ENCODE data around the gene SPATA6L. TPM values are rescaled to one million over a fixed set of nuclear protein-coding genes. Genes with fewer than 3 reads are reported as not detected.

The SPATA6L gene
- polyA plus RNA-seq, 1 donor: 0.47 TPM

DNA sequence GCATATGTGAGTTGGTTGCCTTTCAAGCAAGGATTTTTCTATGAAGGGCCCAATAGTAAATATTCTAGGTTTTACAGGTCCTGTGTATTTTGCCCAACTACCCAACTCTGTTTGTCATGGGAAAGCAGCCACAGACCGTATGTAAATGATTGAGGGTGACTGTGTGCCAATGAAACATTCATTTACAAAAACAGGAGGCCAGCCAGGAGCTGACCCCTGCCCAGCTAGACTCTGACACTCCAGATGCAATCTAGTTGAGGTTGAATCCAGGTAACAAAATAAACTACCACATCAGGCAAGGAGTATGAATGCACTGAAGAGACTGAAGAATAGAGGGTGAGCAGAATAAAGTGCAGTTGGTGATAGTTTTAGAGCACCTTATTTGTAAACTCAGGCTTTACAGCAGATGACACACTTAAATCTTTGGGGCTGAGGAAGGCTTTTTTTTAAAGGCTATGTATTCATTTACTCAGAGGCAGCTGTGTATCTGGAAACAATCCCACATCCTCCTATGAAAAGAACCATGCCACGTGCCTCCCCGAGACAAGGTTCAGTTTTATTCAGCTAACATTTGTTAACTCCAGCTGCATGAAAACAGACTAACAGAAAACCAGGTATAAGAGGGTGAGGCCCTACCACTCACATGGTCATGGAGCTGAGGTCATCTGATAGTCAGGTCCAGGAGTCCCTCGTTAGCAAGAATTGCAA lies 115.3 kb downstream of the SPATA6L start:
- no peak for DNase-seq (ENCODE audit: low read depth)

DNA sequence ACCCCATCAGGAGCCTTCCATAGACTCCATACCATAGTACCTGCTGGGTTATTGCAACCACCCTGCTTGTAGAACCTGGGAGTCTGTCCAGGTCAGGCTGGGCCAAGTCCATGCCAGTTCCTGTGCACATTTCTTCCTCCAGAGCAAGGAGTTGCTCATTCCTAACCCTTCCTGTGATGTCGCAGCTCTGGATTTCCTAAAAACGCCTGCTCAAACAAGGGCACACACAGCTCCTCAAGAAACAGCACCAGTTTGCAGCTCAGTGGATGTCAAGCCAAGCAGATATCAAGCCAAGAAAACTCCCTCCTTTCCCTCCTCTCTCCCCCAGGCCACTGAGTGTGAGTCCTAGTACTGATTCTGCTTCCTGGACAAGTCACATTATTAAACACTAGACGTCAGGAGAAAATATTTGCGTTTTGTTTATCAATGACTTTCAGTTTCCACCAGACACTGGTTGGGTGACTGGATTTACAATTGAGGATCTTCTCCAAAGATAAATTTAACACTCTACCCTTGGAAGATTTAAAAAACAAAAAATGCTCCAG lies 116.5 kb downstream of the SPATA6L start:
- DNase-seq (ENCODE audit: low read depth): no peak

DNA sequence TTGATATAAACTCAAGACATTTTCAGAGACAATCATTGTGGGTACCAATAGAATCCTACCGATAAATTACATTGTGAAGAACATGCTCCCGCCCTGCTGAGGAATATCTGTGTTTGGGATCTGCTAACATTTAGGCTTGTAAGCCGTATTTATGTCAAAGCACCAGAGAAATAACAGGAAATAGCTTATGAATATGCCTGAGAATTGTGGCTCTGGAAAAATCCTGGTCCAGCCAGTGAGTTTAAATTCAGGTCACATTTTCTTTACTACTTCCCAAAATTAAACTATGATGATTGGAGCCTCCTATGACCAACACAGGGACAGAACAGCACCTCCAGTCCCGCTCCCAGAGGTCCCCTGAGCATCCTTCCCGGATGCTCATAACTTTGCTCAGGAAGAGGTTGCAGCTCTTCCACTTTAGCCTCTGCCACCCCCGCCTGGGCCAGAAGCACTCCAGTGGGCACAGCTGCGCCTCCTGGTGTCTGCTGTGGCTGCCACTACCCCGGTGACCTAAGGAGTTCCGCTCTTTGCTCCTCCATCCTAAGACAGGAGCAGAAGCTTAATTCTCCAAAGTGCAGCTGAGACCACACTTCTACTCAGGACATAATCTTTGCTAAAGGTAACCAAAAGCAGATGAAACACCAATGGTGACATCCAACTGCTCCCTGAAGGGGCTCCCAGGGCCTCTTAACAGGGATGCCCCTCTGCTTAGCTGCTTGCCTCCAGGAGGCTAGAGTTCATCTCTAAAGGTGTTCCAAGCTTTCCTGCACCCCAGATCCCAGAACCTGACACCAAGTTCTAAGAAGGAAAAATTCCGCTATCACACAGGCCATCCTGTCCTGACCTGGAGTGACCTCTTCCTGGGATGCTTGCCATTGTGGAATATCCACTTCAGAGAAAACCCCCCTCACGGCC lies 117.2 kb downstream of the SPATA6L start:
- no peak for DNase-seq (ENCODE audit: low read depth)

Other genes starting within 250 kb of the SPATA6L start
- 0.22 TPM for gene SLC1A1, start 176.0 kb downstream of the SPATA6L start, polyA plus RNA-seq (ENCODE audit: insufficient read length)
- 3.2 TPM for gene PLPP6, start 4.2 kb downstream of the SPATA6L start, polyA plus RNA-seq (ENCODE audit: insufficient read length)
- gene CDC37L1, start 13.1 kb upstream of the SPATA6L start, polyA plus RNA-seq (ENCODE audit: insufficient read length): 30.6 TPM
- 42.1 TPM for gene AK3, start 74.7 kb upstream of the SPATA6L start, polyA plus RNA-seq (ENCODE audit: insufficient read length)
- 13.5 TPM for gene RCL1, start 126.5 kb upstream of the SPATA6L start, polyA plus RNA-seq (ENCODE audit: insufficient read length)